ENCODE data around the gene KRT83. TPM values are rescaled to one million over a fixed set of nuclear protein-coding genes. Genes with fewer than 3 reads are reported as not detected.

Gene KRT83
- total and polyA plus RNA-seq, 10 of the 15 experiments (the other 5 are each of a cell fraction or from before 2014, with no cell fraction given), result not detected

GRCh38 chr12:52312086-52312485 is 9.1 kb downstream of the KRT83 start (continued):
- TF ChIP-seq EP300 (IDR thresholded peaks at IDR 0.05; ENCODE audit: borderline replicate concordance in 1 of 2, control insufficient read depth in 1 of 2, low read depth in 2 of 2, low read length in 2 of 2) (no peak), ESRRA (IDR thresholded peaks at IDR 0.05; ENCODE audit: low read length) (no peak), MYB (IDR thresholded peaks at IDR 0.05; ENCODE audit: borderline replicate concordance, low read depth, low read length) (no peak), ZZZ3 (IDR thresholded peaks at IDR 0.05; ENCODE audit: control insufficient read depth, insufficient read length, low read depth) (no peak), ZNF24 (IDR thresholded peaks at IDR 0.05) (no peak), YBX1 (IDR thresholded peaks at IDR 0.05) (no peak)

- no peak for FAIRE-seq
- Histone ChIP-seq H3K27ac (ENCODE audit: control insufficient read depth, insufficient read depth) (no peak overlapping the region), H3K27me3 (replicated peaks in 1 of 2; ENCODE audit: control insufficient read depth in 2 of 2, insufficient read depth in 2 of 2, low read length in 1 of 2) (peaks cover 16 to 18% of the 10 kb centered on the region in 2 experiments; a peak in 3 of 4 replicates), H3K36me3 (ENCODE audit: control insufficient read depth in 2 of 2, insufficient read depth in 2 of 2, low read length in 1 of 2) (no peaks in the 10 kb centered on the region), H3K4me2 (ENCODE audit: control insufficient read depth, insufficient read depth) (no peak overlapping the region), H3K4me1 (ENCODE audit: control insufficient read depth, insufficient read depth, low read length) (no peaks in the 10 kb centered on the region), H3K79me2 (ENCODE audit: control insufficient read depth, insufficient read depth, low read length) (no peaks in the 10 kb centered on the region), H4K20me1 (ENCODE audit: control insufficient read depth, insufficient read depth) (no peaks in the 10 kb centered on the region), H2AFZ (ENCODE audit: control insufficient read depth, low read depth, low read length) (no peak overlapping the region), H3K9me3 (replicated peaks; ENCODE audit: control insufficient read depth, insufficient read depth, low read length) (no peaks in the 10 kb centered on the region), H3K9ac (ENCODE audit: control insufficient read depth, insufficient read depth, low read length) (no peak overlapping the region), H3K4me3 (no peak overlapping the region)
- 37% methylated on average over 3 of the region's 3 CpGs for WGBS (ENCODE audit: insufficient coverage, insufficient replicate concordance, low lambda C conversion rate, missing lambda C conversion rate)
- no peak for ATAC-seq
- RAD21 ChIA-PET (ENCODE audit: unreplicated experiment), result no interaction called here
- no TSS peak for BruUV-seq (replicated peaks)
- intact Hi-C loops (cut with micrococcal nuclease; ENCODE audit: unreplicated experiment), result no loop called here
- POLR2A ChIA-PET, result no interaction called here
- CTCF ChIA-PET, result interaction anchor here (0.6 to 3.7 kb wide), 12 partner anchors 14 to 568 kb away, joined by 3 to 18 read pairs (median 4); no protein-coding TSS in a partner anchor
- in situ Hi-C loops (cut with MboI), result no loop called here
- SMC1A ChIA-PET (ENCODE audit: uncharacterized antibody, unreplicated experiment), result interaction anchor here (1.0 to 2.0 kb wide), 3 partner anchors 12 to 25 kb away, joined by 3 to 7 read pairs (median 3); no protein-coding TSS in a partner anchor
- DNase-seq (ENCODE audit: low read depth, low spot score), result no peak
- TF ChIP-seq CHD4 (IDR thresholded peaks at IDR 0.05) (no peak), MXI1 (IDR thresholded peaks at IDR 0.05; ENCODE audit: low read depth, low read length) (no peak), TCF7 (IDR thresholded peaks at IDR 0.05; ENCODE audit: borderline replicate concordance) (no peak), HDGF (IDR thresholded peaks at IDR 0.05) (no peak), HCFC1 (IDR thresholded peaks at IDR 0.05; ENCODE audit: low read length) (no peak), YBX1 (IDR thresholded peaks at IDR 0.05) (no peak), SMAD5 (IDR thresholded peaks at IDR 0.05; ENCODE audit: low read depth) (no peak), BRCA1 (IDR thresholded peaks at IDR 0.05; ENCODE audit: low read depth, low read length) (no peak), CUX1 (IDR thresholded peaks at IDR 0.05; ENCODE audit: insufficient replicate concordance, low read depth, low read length) (no peak), ZNF24 (IDR thresholded peaks at IDR 0.05) (no peak), SPI1 (IDR thresholded peaks at IDR 0.05; ENCODE audit: borderline replicate concordance, insufficient read depth, low read depth, low read length) (no peak), WRNIP1 (IDR thresholded peaks at IDR 0.05; ENCODE audit: borderline replicate concordance, low read depth, low read length) (no peak), SMAD1 (IDR thresholded peaks at IDR 0.05; ENCODE audit: low read depth, partially characterized antibody) (no peak), FOS (IDR thresholded peaks at IDR 0.05; ENCODE audit: borderline replicate concordance, extremely low read depth, insufficient read length) (no peak)
Observed at GRCh38 chr12:52311285-52311648, 9.9 kb downstream of the KRT83 start.

Measured in GM12878 (cell line).